Measurements from ENCODE around the gene MAP7. TPM values are rescaled to one million over a fixed set of nuclear protein-coding genes. Genes with fewer than 3 reads are reported as not detected.

MAP7 gene
- total RNA-seq, 2 donors from 2014 or later, result 35.1 to 45.2 TPM

- H3K36me3 ChIP-seq, result no peaks in the 10 kb centered on the region
- no peak overlapping the region for H3K4me3 ChIP-seq
- no peak overlapping the region for H3K27ac ChIP-seq
- no peaks in the 10 kb centered on the region for H3K27me3 ChIP-seq (replicated peaks; ENCODE audit: insufficient read depth)
- no peaks in the 10 kb centered on the region for H3K4me1 ChIP-seq (replicated peaks)
- H3K9me3 ChIP-seq, result no peaks in the 10 kb centered on the region
- no peak for DNase-seq (ENCODE audit: low spot score)
- TF ChIP-seq POLR2A (IDR thresholded peaks at IDR 0.05) (no peak), POLR2AphosphoS5 (IDR thresholded peaks at IDR 0.05) (no peak)
- TF ChIP-seq, protein P1, sequence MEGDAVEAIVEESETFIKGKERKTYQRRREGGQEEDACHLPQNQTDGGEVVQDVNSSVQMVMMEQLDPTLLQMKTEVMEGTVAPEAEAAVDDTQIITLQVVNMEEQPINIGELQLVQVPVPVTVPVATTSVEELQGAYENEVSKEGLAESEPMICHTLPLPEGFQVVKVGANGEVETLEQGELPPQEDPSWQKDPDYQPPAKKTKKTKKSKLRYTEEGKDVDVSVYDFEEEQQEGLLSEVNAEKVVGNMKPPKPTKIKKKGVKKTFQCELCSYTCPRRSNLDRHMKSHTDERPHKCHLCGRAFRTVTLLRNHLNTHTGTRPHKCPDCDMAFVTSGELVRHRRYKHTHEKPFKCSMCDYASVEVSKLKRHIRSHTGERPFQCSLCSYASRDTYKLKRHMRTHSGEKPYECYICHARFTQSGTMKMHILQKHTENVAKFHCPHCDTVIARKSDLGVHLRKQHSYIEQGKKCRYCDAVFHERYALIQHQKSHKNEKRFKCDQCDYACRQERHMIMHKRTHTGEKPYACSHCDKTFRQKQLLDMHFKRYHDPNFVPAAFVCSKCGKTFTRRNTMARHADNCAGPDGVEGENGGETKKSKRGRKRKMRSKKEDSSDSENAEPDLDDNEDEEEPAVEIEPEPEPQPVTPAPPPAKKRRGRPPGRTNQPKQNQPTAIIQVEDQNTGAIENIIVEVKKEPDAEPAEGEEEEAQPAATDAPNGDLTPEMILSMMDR (IDR thresholded peaks at IDR 0.05), result no peak
- intact Hi-C loops (cut with DNase I), result no loop called here
- WGBS, result 50% methylated on average over 8 of the region's 8 CpGs
Measured at GRCh38 chr6:136429264-136430065, 120.8 kb downstream of the MAP7 start.

GRCh38 chr6:136427378-136427717 lies 122.9 kb downstream of the MAP7 start:
- DNase-seq (ENCODE audit: low spot score), result no peak
- no peaks in the 10 kb centered on the region for H3K9me3 ChIP-seq
- no peaks in the 10 kb centered on the region for H3K36me3 ChIP-seq
- intact Hi-C loops (cut with DNase I), result no loop called here
- H3K27ac ChIP-seq, result no peak overlapping the region
- no peak for TF ChIP-seq POLR2A (IDR thresholded peaks at IDR 0.05)
- TF ChIP-seq, protein P1 (IDR thresholded peaks at IDR 0.05), result no peak
- TF ChIP-seq POLR2AphosphoS5 (IDR thresholded peaks at IDR 0.05), result no peak
- no peak overlapping the region for H3K4me3 ChIP-seq
- H3K4me1 ChIP-seq (replicated peaks), result no peaks in the 10 kb centered on the region
- H3K27me3 ChIP-seq (replicated peaks; ENCODE audit: insufficient read depth), result no peaks in the 10 kb centered on the region

GRCh38 chr6:136426627-136427377 lies 123.4 kb downstream of the MAP7 start:
- Histone ChIP-seq H3K27ac (no peak overlapping the region), H3K4me1 (replicated peaks) (no peaks in the 10 kb centered on the region), H3K27me3 (replicated peaks; ENCODE audit: insufficient read depth) (no peaks in the 10 kb centered on the region), H3K4me3 (no peak overlapping the region), H3K9me3 (no peaks in the 10 kb centered on the region), H3K36me3 (no peaks in the 10 kb centered on the region)
- 77% methylated on average over 7 of the region's 7 CpGs for whole genome bisulfite sequencing
- DNase-seq (ENCODE audit: low spot score), result no peak
- no peak for TF ChIP-seq POLR2AphosphoS5 (IDR thresholded peaks at IDR 0.05)
- intact Hi-C loops (cut with DNase I), result no loop called here

- Histone ChIP-seq H3K27ac (no peak overlapping the region), H3K36me3 (no peaks in the 10 kb centered on the region), H3K4me1 (replicated peaks) (no peaks in the 10 kb centered on the region), H3K9me3 (no peaks in the 10 kb centered on the region), H3K27me3 (replicated peaks; ENCODE audit: insufficient read depth) (no peaks in the 10 kb centered on the region), H3K4me3 (no peak overlapping the region)
- 84% methylated on average over 4 of the region's 4 CpGs for WGBS
- no peak for DNase-seq (ENCODE audit: low spot score)
- intact Hi-C loops (cut with DNase I), result no loop called here
- TF ChIP-seq, protein P1 (IDR thresholded peaks at IDR 0.05), result no peak
- no peak for TF ChIP-seq POLR2A (IDR thresholded peaks at IDR 0.05)
- no peak for TF ChIP-seq POLR2AphosphoS5 (IDR thresholded peaks at IDR 0.05)
Measured at GRCh38 chr6:136425793-136426192, 124.4 kb downstream of the MAP7 start.

DNA sequence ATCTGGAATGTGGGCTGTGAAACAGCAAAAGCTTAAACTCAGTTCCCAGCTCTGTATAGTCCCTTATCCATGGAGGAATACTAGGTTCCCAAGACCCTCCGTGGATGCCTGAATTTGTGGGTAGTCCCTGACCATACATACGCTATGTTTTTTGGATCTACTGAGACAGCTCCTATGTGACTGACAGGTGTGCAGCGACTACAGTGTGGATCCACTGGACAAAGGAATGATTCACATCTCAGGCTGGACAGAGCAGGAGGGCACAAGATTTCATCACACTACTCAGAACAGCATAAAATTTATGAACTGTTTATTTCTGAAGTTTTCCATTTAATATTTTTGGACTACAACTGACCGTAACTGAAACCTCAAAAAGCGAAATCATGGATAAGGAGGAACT lies 125.3 kb downstream of the MAP7 start:
- no peak for DNase-seq (ENCODE audit: low spot score)
- H3K27me3 ChIP-seq (replicated peaks; ENCODE audit: insufficient read depth), result no peaks in the 10 kb centered on the region
- H3K4me3 ChIP-seq, result no peak overlapping the region
- 95% methylated on average over 5 of the region's 5 CpGs for WGBS
- no peaks in the 10 kb centered on the region for H3K36me3 ChIP-seq
- no peaks in the 10 kb centered on the region for H3K9me3 ChIP-seq
- intact Hi-C loops (cut with DNase I), result no loop called here
- no peaks in the 10 kb centered on the region for H3K4me1 ChIP-seq (replicated peaks)
- TF ChIP-seq, protein P1 (IDR thresholded peaks at IDR 0.05), result no peak
- TF ChIP-seq POLR2AphosphoS5 (IDR thresholded peaks at IDR 0.05) (no peak), POLR2A (IDR thresholded peaks at IDR 0.05) (no peak)
- no peak overlapping the region for H3K27ac ChIP-seq
